Gastrocnemius medialis (tissue), 4 donors: Measurements from ENCODE around the gene SIM1. TPM values are rescaled to one million over a fixed set of nuclear protein-coding genes. Genes with fewer than 3 reads are reported as not detected.
A peak's percentile ranks its signal among the peaks of the same experiment; 100 is the strongest.

Experiments
- ATAC-seq, 2 donors: fragments of 150-250 bp; one replicate each; pipeline ENCODE4 v1.9.1; 2016
- DNase-seq, 2 donors: peaks; one replicate each; pipeline ENCODE4 v3.0.0-alpha.2; 2019
- H3K27ac ChIP-seq, 4 donors: fragments of 200-600 bp; sonication (generic); 1 replicate in 1 of 4; 2 replicates in 3 of 4; pipeline ENCODE4 v1.5.1; 2016 to 2018; ENCODE audit warnings: mild to moderate bottlenecking in 2 of 4, moderate library complexity in 1 of 4
- H3K27me3 ChIP-seq, 3 donors: fragments of 200-600 bp; sonication (generic) in 2 of 3; 1 replicate in 1 of 3; 2 replicates in 2 of 3; pipeline versions ENCODE4 v1.5.1 to v1.6.0; 2016 to 2019; ENCODE audit warnings: mild to moderate bottlenecking in 1 of 3, moderate library complexity in 1 of 3
- H3K36me3 ChIP-seq, 2 donors: fragments of 200-600 bp; sonication (generic) in 1 of 2; one replicate each; pipeline ENCODE4 v1.5.1; 2017 to 2018
- H3K4me1 ChIP-seq, 2 donors: fragments of 200-600 bp; sonication (generic) in 1 of 2; one replicate each; pipeline ENCODE4 v1.5.1; 2016 to 2017; ENCODE audit warnings: mild to moderate bottlenecking in 2 of 2
- H3K4me3 ChIP-seq, 4 donors: fragments of 200-600 bp; sonication (generic) in 3 of 4; 1 replicate in 1 of 4; 2 replicates in 3 of 4; pipeline ENCODE4 v1.5.1; 2016 to 2019; ENCODE audit warnings: mild to moderate bottlenecking in 2 of 4
- H3K9me3 ChIP-seq, 3 donors: fragments of 200-600 bp; sonication (generic) in 2 of 3; 1 replicate in 1 of 3; 2 replicates in 2 of 3; pipeline ENCODE4 v1.5.1; 2016 to 2019
- CTCF ChIP-seq, 5 experiments: fragments of 450-650 bp in 3 of 5; fragments of 200-600 bp in 2 of 5; sonication (generic) in 2 of 5; IDR thresholded peaks in 4 of 5; conservative IDR thresholded peaks in 1 of 5; 1 replicate in 4 of 5; 2 replicates in 1 of 5; pipeline ENCODE4 v1.5.1; 2016 to 2019; ENCODE audit warnings: antibody characterized with exemption in 5 of 5, mild to moderate bottlenecking in 3 of 5, moderate library complexity in 3 of 5
- POLR2A ChIP-seq, 2 donors: fragments of 450-650 bp; IDR thresholded peaks; one replicate each; pipeline ENCODE4 v1.6.1; 2017; ENCODE audit warnings: antibody characterized with exemption in 2 of 2, mild to moderate bottlenecking in 2 of 2, moderate library complexity in 2 of 2
- in situ Hi-C, 4 donors: fragments of 200-750 bp; cut with MboI; loops; one replicate each; pipeline versions ENCODE4 v1.15.0 to v1.8.0; 2017; ENCODE audit warnings: low sequenced_read_pairs in 4 of 4
- intact Hi-C: fragments of 100-400 bp; cut with DNase I; formaldehyde crosslinking; loops from one replicate; pipeline ENCODE4 v1.15.1; 2023; ENCODE audit warnings: low total_unique reads
- total RNA-seq, 4 donors: library from RNA; depleted of rRNA; stranded (reverse); fragments of >200 nt; gene quantifications; one replicate each; pipeline versions ENCODE4 v1.1.0 to v1.2.3, GENCODE V29; 2016

Gene SIM1
- total RNA-seq, 4 donors from 2014 or later: 0.19 to 1.8 (median 0.88) TPM

- Histone ChIP-seq H3K4me3 (no peak overlapping the region), H3K4me1 (no peaks in the 10 kb centered on the region), H3K36me3 (no peaks in the 10 kb centered on the region), H3K9me3 (no peaks in the 10 kb centered on the region), H3K27ac (no peak overlapping the region), H3K27me3 (peaks cover 0 to 2% (median 0%) of the 10 kb centered on the region in 3 donors)
- ATAC-seq (no peak), DNase-seq (no peak)
- in situ Hi-C loops: loop anchor here in 3 of 4 donors (5.0 to 25.0 kb wide), 3 partner anchors 370 to 620 kb away; no protein-coding TSS in a partner anchor
- intact Hi-C loops: no loop called here
- TF ChIP-seq POLR2A (IDR thresholded peaks at IDR 0.05): no peak
- TF ChIP-seq CTCF (IDR thresholded peaks at IDR 0.05 in 4 of 5, conservative IDR thresholded peaks at IDR 0.05 in 1 of 5): no peak
Observed at GRCh38 chr6:100482698-100483097, 18.0 kb upstream of the SIM1 start.

GRCh38 chr6:100479179-100480035 lies 14.7 kb upstream of the SIM1 start:
- ATAC-seq (no peak), DNase-seq (no peak)
- in situ Hi-C loops: loop anchor here (5.0 to 25.0 kb wide), 5 partner anchors 365 to 617 kb away; no protein-coding TSS in a partner anchor
- TF ChIP-seq CTCF (IDR thresholded peaks at IDR 0.05 in 4 of 5, conservative IDR thresholded peaks at IDR 0.05 in 1 of 5) (peak; percentile 30 to 65 (median 60)), POLR2A (IDR thresholded peaks at IDR 0.05) (no peak)
- intact Hi-C loops: loop anchor here (1.0 kb wide), 1 partner anchor 363 kb away; no protein-coding TSS in a partner anchor
- no peak overlapping the region for H3K4me3 ChIP-seq
- no peaks in the 10 kb centered on the region for H3K4me1 ChIP-seq
- no peaks in the 10 kb centered on the region for H3K36me3 ChIP-seq
- no peak overlapping the region for H3K27ac ChIP-seq
- H3K9me3 ChIP-seq: no peaks in the 10 kb centered on the region
- H3K27me3 ChIP-seq: peaks cover 0 to 3% (median 0%) of the 10 kb centered on the region in 3 donors

- H3K27me3 ChIP-seq: peaks cover 0 to 9% (median 3%) of the 10 kb centered on the region in 3 donors
- no peak for ATAC-seq
- no peak overlapping the region for H3K4me3 ChIP-seq
- TF ChIP-seq CTCF (IDR thresholded peaks at IDR 0.05 in 4 of 5, conservative IDR thresholded peaks at IDR 0.05 in 1 of 5): no peak
- TF ChIP-seq POLR2A (IDR thresholded peaks at IDR 0.05): no peak
- no peak overlapping the region for H3K27ac ChIP-seq
- DNase-seq: no peak
- in situ Hi-C loops: loop anchor here in 3 of 4 donors (10.0 to 25.0 kb wide), 4 partner anchors 361 to 613 kb away; no protein-coding TSS in a partner anchor
- H3K4me1 ChIP-seq: no peaks in the 10 kb centered on the region
- no peaks in the 10 kb centered on the region for H3K36me3 ChIP-seq
- H3K9me3 ChIP-seq: no peaks in the 10 kb centered on the region
- intact Hi-C loops: no loop called here
Observed at GRCh38 chr6:100475554-100476320, 11.0 kb upstream of the SIM1 start.

DNA sequence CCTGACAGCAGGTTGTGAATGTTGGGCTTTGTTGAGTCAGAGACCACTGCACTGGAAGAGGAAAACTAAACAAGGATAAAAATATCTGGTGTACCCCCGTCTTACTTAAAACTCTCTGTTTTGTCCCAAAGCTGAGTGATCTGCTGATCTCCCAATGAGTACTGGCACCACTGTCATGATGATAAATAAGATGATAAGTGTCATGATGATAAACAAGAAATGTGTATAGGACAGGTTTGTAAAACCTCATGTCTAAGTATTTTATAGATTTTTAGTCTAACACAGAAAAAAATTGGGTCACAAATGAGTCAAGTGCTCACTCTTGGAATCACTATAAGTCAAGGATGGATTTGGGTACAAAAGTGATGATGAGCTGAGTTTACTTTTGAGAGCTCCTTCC lies 8.5 kb upstream of the SIM1 start:
- Histone ChIP-seq H3K27ac (no peak overlapping the region), H3K9me3 (no peaks in the 10 kb centered on the region), H3K36me3 (no peaks in the 10 kb centered on the region), H3K27me3 (peaks cover 10 to 23% (median 16%) of the 10 kb centered on the region in 3 donors), H3K4me1 (no peaks in the 10 kb centered on the region), H3K4me3 (no peak overlapping the region)
- no peak for ATAC-seq
- TF ChIP-seq CTCF (IDR thresholded peaks at IDR 0.05 in 4 of 5, conservative IDR thresholded peaks at IDR 0.05 in 1 of 5) (no peak), POLR2A (IDR thresholded peaks at IDR 0.05) (no peak)
- intact Hi-C loops: no loop called here
- no peak for DNase-seq
- in situ Hi-C loops: loop anchor here in 2 of 4 donors (10.0 kb wide), 2 partner anchors 358 to 468 kb away; no protein-coding TSS in a partner anchor
